GM12878 (cell line): ENCODE data around the gene MYO7A.

Experiments used
- CBX3 ChIP-seq: fragments of 200-600 bp; sonication (generic); IDR thresholded peaks from 2 replicates; pipeline ENCODE4 v1.6.1; 2016; ENCODE audit warnings: low read depth, borderline replicate concordance
- CEBPZ ChIP-seq: fragments of 150-350 bp; IDR thresholded peaks from 2 replicates; pipeline ENCODE4 v1.6.1; 2016; ENCODE audit warnings: low read depth, low read length
- CHD1 ChIP-seq: IDR thresholded peaks from 2 replicates; pipeline ENCODE4 v1.6.1; 2012; ENCODE audit warnings: low read depth, low read length, improper control_type of control experiment
- CTCF ChIP-seq, 3 experiments: IDR thresholded peaks in 2 of 3; conservative IDR thresholded peaks in 1 of 3; 2 replicates each; pipeline ENCODE4 v1.5.1; 2011; ENCODE audit warnings: low read depth in 3 of 3, low read length in 3 of 3, mild to moderate bottlenecking in 3 of 3, control low read depth in 2 of 3, moderate library complexity in 2 of 3, inconsistent platforms in 1 of 3, mixed read lengths in 1 of 3; ENCODE audit not compliant: control insufficient read depth in 2 of 3, insufficient read depth in 1 of 3; ENCODE audit errors: extremely low read depth in 1 of 3
- CUX1 ChIP-seq: IDR thresholded peaks from 2 replicates; pipeline ENCODE4 v1.6.1; 2012; ENCODE audit warnings: improper control_type of control experiment, low read depth, low read length; ENCODE audit not compliant: insufficient replicate concordance
- EGR1 ChIP-seq, 2 experiments: IDR thresholded peaks; 1 replicate in 1 of 2; 2 replicates in 1 of 2; pipeline ENCODE4 v1.6.1; 2011 to 2012; ENCODE audit warnings: low read depth in 2 of 2, low read length in 2 of 2, borderline replicate concordance in 1 of 2, mild to moderate bottlenecking in 1 of 2, moderate library complexity in 1 of 2
- NRF1 ChIP-seq: conservative IDR thresholded peaks from 2 replicates; pipeline ENCODE4 v1.6.1; 2011; ENCODE audit warnings: mild to moderate bottlenecking, low read depth, low read length, improper control_type of control experiment
- POLR2A ChIP-seq: IDR thresholded peaks from 2 replicates; pipeline ENCODE4 v1.6.1; 2011; ENCODE audit warnings: low read depth, mild to moderate bottlenecking, low read length
- ZNF274 ChIP-seq: IDR thresholded peaks from one replicate; pipeline ENCODE4 v1.8.0; 2011; ENCODE audit not compliant: insufficient read length, insufficient read depth

- TF ChIP-seq POLR2A (no peak), CTCF (IDR thresholded peaks at IDR 0.05 in 2 of 3, conservative IDR thresholded peaks at IDR 0.05 in 1 of 3; ENCODE audit: control insufficient read depth in 2 of 3, extremely low read depth in 1 of 3, insufficient read depth in 1 of 3, low read depth in 3 of 3, low read length in 3 of 3) (no peak), NRF1 (no peak), ZNF274 (no peak), CEBPZ (no peak), CBX3 (no peak), CHD1 (no peak), EGR1 (IDR thresholded peaks at IDR 0.05; ENCODE audit: borderline replicate concordance in 1 of 2, low read depth in 2 of 2, low read length in 2 of 2) (no peak), CUX1 (no peak)
These were observed 78.4 kb downstream of the MYO7A start for GRCh38 chr11:77206264-77207018.
